ENCODE results near the gene NID2.
A peak's percentile ranks its signal among the peaks of the same experiment; 100 is the strongest.

The NID2 gene

GRCh38 chr14:52079239-52079959, 10.5 kb upstream of the NID2 start:
- no peak for DNase-seq (ENCODE audit: low read depth in 2 of 2)

GRCh38 chr14:52078721-52079120, 9.9 kb upstream of the NID2 start:
- no peak for DNase-seq (ENCODE audit: low read depth in 2 of 2)

GRCh38 chr14:52078095-52078531, 9.3 kb upstream of the NID2 start:
- DNase-seq (ENCODE audit: low read depth in 2 of 2): no peak

- DNase-seq (ENCODE audit: low read depth in 2 of 2): no peak
These were observed 8.6 kb upstream of the NID2 start for GRCh38 chr14:52077256-52077979.

- no peak for DNase-seq (ENCODE audit: low read depth in 2 of 2)
These were observed 7.5 kb upstream of the NID2 start for GRCh38 chr14:52076334-52076733.

GRCh38 chr14:52075371-52075770, 6.5 kb upstream of the NID2 start:
- no peak for DNase-seq (ENCODE audit: low read depth in 2 of 2)

GRCh38 chr14:52073251-52073650, 4.4 kb upstream of the NID2 start:
- no peak for DNase-seq (ENCODE audit: low read depth in 2 of 2)

GRCh38 chr14:52072266-52072780, 3.5 kb upstream of the NID2 start:
- no peak for DNase-seq (ENCODE audit: low read depth in 2 of 2)

GRCh38 chr14:52071675-52072074, 2.8 kb upstream of the NID2 start:
- no peak for DNase-seq (ENCODE audit: low read depth in 2 of 2)

GRCh38 chr14:52070051-52070431, 1.2 kb upstream of the NID2 start:
- DNase-seq (ENCODE audit: low read depth in 2 of 2): no peak

- DNase-seq (ENCODE audit: low read depth in 2 of 2): peak in 1 of 2 experiments; percentile 6
These were observed 620 bp upstream of the NID2 start for GRCh38 chr14:52069307-52070050.

- no peak for DNase-seq (ENCODE audit: low read depth in 2 of 2)
These were observed 815 bp downstream of the NID2 start for GRCh38 chr14:52067873-52068614.

GRCh38 chr14:52064174-52064573, 4.7 kb downstream of the NID2 start:
- DNase-seq (ENCODE audit: low read depth in 2 of 2): no peak

- DNase-seq (ENCODE audit: low read depth in 2 of 2): no peak
These were observed 5.8 kb downstream of the NID2 start for GRCh38 chr14:52063052-52063462.

GRCh38 chr14:52061890-52062289, 7.0 kb downstream of the NID2 start:
- no peak for DNase-seq (ENCODE audit: low read depth in 2 of 2)

GRCh38 chr14:52061390-52061789, 7.5 kb downstream of the NID2 start:
- no peak for DNase-seq (ENCODE audit: low read depth in 2 of 2)

GRCh38 chr14:52060080-52060479, 8.8 kb downstream of the NID2 start:
- DNase-seq (ENCODE audit: low read depth in 2 of 2): no peak

- DNase-seq (ENCODE audit: low read depth in 2 of 2): no peak
These were observed 9.2 kb downstream of the NID2 start for GRCh38 chr14:52059649-52060048.

GRCh38 chr14:52058341-52058740, 10.5 kb downstream of the NID2 start:
- no peak for DNase-seq (ENCODE audit: low read depth in 2 of 2)

- no peak for DNase-seq (ENCODE audit: low read depth in 2 of 2)
These were observed 13.7 kb downstream of the NID2 start for GRCh38 chr14:52055167-52055566.

GRCh38 chr14:52054678-52055077, 14.2 kb downstream of the NID2 start:
- no peak for DNase-seq (ENCODE audit: low read depth in 2 of 2)

GRCh38 chr14:52053044-52053443, 15.8 kb downstream of the NID2 start:
- no peak for DNase-seq (ENCODE audit: low read depth in 2 of 2)
